ENCODE measurements around the gene PREX1.

Gene PREX1

DNA sequence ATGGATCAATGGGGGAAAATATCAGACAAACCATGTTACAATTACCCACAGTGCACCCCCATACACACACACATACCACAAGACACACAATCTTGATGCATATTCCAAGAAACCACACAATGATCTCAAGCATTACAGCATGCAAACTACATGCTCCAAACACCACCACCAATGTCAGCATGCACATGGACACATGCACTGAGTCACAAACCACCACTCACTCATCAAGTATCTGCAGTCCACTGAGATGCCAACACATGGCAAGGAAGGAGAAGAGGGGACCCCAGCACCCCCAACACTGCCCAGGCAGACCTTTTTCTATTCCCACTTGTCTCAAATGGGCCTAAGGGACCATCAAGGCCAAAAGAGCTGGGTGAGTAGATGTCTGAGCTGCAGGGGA is 91.6 kb downstream of the PREX1 start:
- no peak overlapping the region for H3K4me3 ChIP-seq (ENCODE audit: insufficient read depth in 1 of 2, low read depth in 1 of 2, low read length in 2 of 2)
- H3K4me2 ChIP-seq (ENCODE audit: low read length, poor library complexity, severe bottlenecking), result no peak overlapping the region
- no peak overlapping the region for H2AK5ac ChIP-seq (ENCODE audit: low read length, severe bottlenecking)
- H2BK12ac ChIP-seq (ENCODE audit: low read length in 2 of 2), result no peak overlapping the region
- DNase-seq, result no peak
- no peak overlapping the region for H2BK120ac ChIP-seq (ENCODE audit: low read depth, low read length)
- H3K36me3 ChIP-seq (ENCODE audit: control insufficient read depth in 1 of 2, insufficient read depth in 2 of 2, low read depth in 1 of 2, low read length in 2 of 2), result peaks cover 0 to 6% of the 10 kb centered on the region in 2 experiments
- no peak overlapping the region for H2BK15ac ChIP-seq (ENCODE audit: low read depth, poor library complexity, severe bottlenecking)
- H3K9me3 ChIP-seq (ENCODE audit: control insufficient read depth, low read length), result no peaks in the 10 kb centered on the region
- H3K4me1 ChIP-seq (ENCODE audit: control insufficient read depth, insufficient read depth, low read depth, low read length), result peaks cover 11% of the 10 kb centered on the region
- no peak overlapping the region for H4K91ac ChIP-seq (ENCODE audit: low read length)
- H3K18ac ChIP-seq (ENCODE audit: low read depth in 1 of 2, low read length in 2 of 2), result no peak overlapping the region
- no peak overlapping the region for H2BK5ac ChIP-seq (ENCODE audit: low read depth, low read length, poor library complexity, severe bottlenecking)
- no peak overlapping the region for H3K9ac ChIP-seq (ENCODE audit: low read length)
- H3K23ac ChIP-seq (ENCODE audit: low read length in 2 of 2), result no peak overlapping the region
- no peak overlapping the region for H4K8ac ChIP-seq (ENCODE audit: low read length)
- peaks cover 10% of the 10 kb centered on the region for H3K79me1 ChIP-seq (replicated peaks; ENCODE audit: low read length, poor library complexity, severe bottlenecking)
- no peak overlapping the region for H2AFZ ChIP-seq (ENCODE audit: low read depth, low read length)
- no peak overlapping the region for H3K14ac ChIP-seq (ENCODE audit: low read length in 2 of 2)
- peaks cover 0 to 24% of the 10 kb centered on the region in 2 experiments for H3K27me3 ChIP-seq (ENCODE audit: control insufficient read depth in 1 of 2, insufficient read depth in 1 of 2, low read length in 2 of 2)
- H3K4ac ChIP-seq (ENCODE audit: low read depth in 1 of 2, low read length in 2 of 2), result no peak overlapping the region
- no peak overlapping the region for H3K27ac ChIP-seq (ENCODE audit: low read length, poor library complexity, severe bottlenecking)

DNA sequence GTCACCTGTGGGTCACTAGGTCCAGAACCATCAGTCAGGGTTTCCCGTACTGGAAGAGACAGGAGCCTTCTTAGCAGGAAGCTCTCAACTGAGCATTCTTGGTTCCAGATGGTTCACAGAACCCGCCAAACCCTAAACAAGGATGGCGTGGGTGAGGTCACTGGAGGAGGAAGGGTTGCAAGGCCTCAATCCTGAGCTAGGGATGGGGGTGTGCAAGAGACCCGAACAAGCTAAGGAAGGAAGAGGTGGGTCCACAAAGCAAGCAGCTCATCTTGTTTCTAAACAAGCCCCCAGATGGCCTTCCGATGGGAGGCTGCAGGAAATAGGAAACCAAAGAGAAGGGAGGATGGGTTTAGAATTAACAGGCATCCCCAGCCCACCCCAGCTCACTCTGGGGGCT is 92.7 kb downstream of the PREX1 start:
- H2BK12ac ChIP-seq (ENCODE audit: low read length in 2 of 2), result no peak overlapping the region
- no peak overlapping the region for H4K91ac ChIP-seq (ENCODE audit: low read length)
- H3K9me3 ChIP-seq (ENCODE audit: control insufficient read depth, low read length), result no peaks in the 10 kb centered on the region
- H2AK5ac ChIP-seq (ENCODE audit: low read length, severe bottlenecking), result no peak overlapping the region
- no peak overlapping the region for H2BK5ac ChIP-seq (ENCODE audit: low read depth, low read length, poor library complexity, severe bottlenecking)
- peaks cover 0 to 31% of the 10 kb centered on the region in 2 experiments for H3K27me3 ChIP-seq (ENCODE audit: control insufficient read depth in 1 of 2, insufficient read depth in 1 of 2, low read length in 2 of 2)
- H3K18ac ChIP-seq (ENCODE audit: low read depth in 1 of 2, low read length in 2 of 2), result no peak overlapping the region
- no peak overlapping the region for H3K4ac ChIP-seq (ENCODE audit: low read depth in 1 of 2, low read length in 2 of 2)
- H3K4me1 ChIP-seq (ENCODE audit: control insufficient read depth, insufficient read depth, low read depth, low read length), result peaks cover 11% of the 10 kb centered on the region
- no peak overlapping the region for H3K14ac ChIP-seq (ENCODE audit: low read length in 2 of 2)
- no peak overlapping the region for H3K4me2 ChIP-seq (ENCODE audit: low read length, poor library complexity, severe bottlenecking)
- no peak for DNase-seq
- H4K8ac ChIP-seq (ENCODE audit: low read length), result no peak overlapping the region
- WGBS, result 68% methylated on average over 5 of the region's 5 CpGs
- H3K4me3 ChIP-seq (ENCODE audit: insufficient read depth in 1 of 2, low read depth in 1 of 2, low read length in 2 of 2), result no peak overlapping the region
- H3K36me3 ChIP-seq (ENCODE audit: control insufficient read depth in 1 of 2, insufficient read depth in 2 of 2, low read depth in 1 of 2, low read length in 2 of 2), result peaks cover 0 to 6% of the 10 kb centered on the region in 2 experiments
- no peak overlapping the region for H3K9ac ChIP-seq (ENCODE audit: low read length)
- no peak overlapping the region for H2BK15ac ChIP-seq (ENCODE audit: low read depth, poor library complexity, severe bottlenecking)
- H2AFZ ChIP-seq (ENCODE audit: low read depth, low read length), result no peak overlapping the region
- H3K79me1 ChIP-seq (replicated peaks; ENCODE audit: low read length, poor library complexity, severe bottlenecking), result peaks cover 13% of the 10 kb centered on the region
- no peak overlapping the region for H2BK120ac ChIP-seq (ENCODE audit: low read depth, low read length)
- H3K23ac ChIP-seq (ENCODE audit: low read length in 2 of 2), result no peak overlapping the region
- H3K27ac ChIP-seq (ENCODE audit: low read length, poor library complexity, severe bottlenecking), result no peak overlapping the region

DNA sequence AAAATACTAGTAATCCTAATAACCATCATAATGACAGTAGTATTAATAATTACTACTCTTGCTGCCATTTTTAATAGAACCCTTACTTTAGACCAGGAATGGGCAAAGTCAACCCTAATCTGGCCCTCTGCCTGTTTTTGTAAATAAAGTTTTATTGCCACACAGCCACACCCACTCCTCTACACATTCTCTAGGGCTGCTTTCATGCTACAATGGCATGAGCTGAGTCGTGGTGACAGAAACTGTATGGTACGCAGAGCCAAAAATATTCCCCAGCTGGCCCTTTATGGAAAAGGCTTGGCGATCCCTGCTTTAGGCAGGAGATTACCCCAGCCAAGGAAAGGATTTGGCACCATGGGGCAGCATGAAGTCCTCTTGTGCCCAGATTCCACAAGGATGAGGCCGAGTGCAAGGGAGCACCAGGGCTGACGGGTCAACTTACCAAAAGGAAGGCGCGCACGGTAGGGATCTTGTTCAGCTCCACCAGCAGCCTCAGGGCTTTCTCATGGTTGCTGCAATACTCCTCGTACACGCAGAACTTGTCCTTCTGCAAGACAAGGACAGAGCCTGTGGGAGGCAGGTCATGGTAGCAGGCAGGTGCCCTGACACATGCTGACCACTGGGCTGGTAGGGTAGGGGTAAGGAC is 93.6 kb downstream of the PREX1 start:
- no peak overlapping the region for H2BK12ac ChIP-seq (ENCODE audit: low read length in 2 of 2)
- no peak overlapping the region for H3K9ac ChIP-seq (ENCODE audit: low read length)
- H3K36me3 ChIP-seq (ENCODE audit: control insufficient read depth in 1 of 2, insufficient read depth in 2 of 2, low read depth in 1 of 2, low read length in 2 of 2), result peaks cover 0 to 6% of the 10 kb centered on the region in 2 experiments
- 84% methylated on average over 10 of the region's 10 CpGs for WGBS
- H3K14ac ChIP-seq (ENCODE audit: low read length in 2 of 2), result no peak overlapping the region
- H3K27ac ChIP-seq (ENCODE audit: low read length, poor library complexity, severe bottlenecking), result no peak overlapping the region
- H2AFZ ChIP-seq (ENCODE audit: low read depth, low read length), result no peak overlapping the region
- no peak for DNase-seq
- H2BK15ac ChIP-seq (ENCODE audit: low read depth, poor library complexity, severe bottlenecking), result no peak overlapping the region
- no peak overlapping the region for H2AK5ac ChIP-seq (ENCODE audit: low read length, severe bottlenecking)
- H2BK5ac ChIP-seq (ENCODE audit: low read depth, low read length, poor library complexity, severe bottlenecking), result no peak overlapping the region
- peaks cover 11% of the 10 kb centered on the region for H3K79me1 ChIP-seq (replicated peaks; ENCODE audit: low read length, poor library complexity, severe bottlenecking)
- H3K4me3 ChIP-seq (ENCODE audit: insufficient read depth in 1 of 2, low read depth in 1 of 2, low read length in 2 of 2), result no peak overlapping the region
- H3K4me2 ChIP-seq (ENCODE audit: low read length, poor library complexity, severe bottlenecking), result no peak overlapping the region
- H2BK120ac ChIP-seq (ENCODE audit: low read depth, low read length), result no peak overlapping the region
- H3K4me1 ChIP-seq (ENCODE audit: control insufficient read depth, insufficient read depth, low read depth, low read length), result peaks cover 11% of the 10 kb centered on the region
- H3K18ac ChIP-seq (ENCODE audit: low read depth in 1 of 2, low read length in 2 of 2), result no peak overlapping the region
- H4K8ac ChIP-seq (ENCODE audit: low read length), result no peak overlapping the region
- peaks cover 0 to 34% of the 10 kb centered on the region in 2 experiments for H3K27me3 ChIP-seq (ENCODE audit: control insufficient read depth in 1 of 2, insufficient read depth in 1 of 2, low read length in 2 of 2)
- H3K23ac ChIP-seq (ENCODE audit: low read length in 2 of 2), result no peak overlapping the region
- no peak overlapping the region for H4K91ac ChIP-seq (ENCODE audit: low read length)
- H3K9me3 ChIP-seq (ENCODE audit: control insufficient read depth, low read length), result no peaks in the 10 kb centered on the region
- H3K4ac ChIP-seq (ENCODE audit: low read depth in 1 of 2, low read length in 2 of 2), result no peak overlapping the region

DNA sequence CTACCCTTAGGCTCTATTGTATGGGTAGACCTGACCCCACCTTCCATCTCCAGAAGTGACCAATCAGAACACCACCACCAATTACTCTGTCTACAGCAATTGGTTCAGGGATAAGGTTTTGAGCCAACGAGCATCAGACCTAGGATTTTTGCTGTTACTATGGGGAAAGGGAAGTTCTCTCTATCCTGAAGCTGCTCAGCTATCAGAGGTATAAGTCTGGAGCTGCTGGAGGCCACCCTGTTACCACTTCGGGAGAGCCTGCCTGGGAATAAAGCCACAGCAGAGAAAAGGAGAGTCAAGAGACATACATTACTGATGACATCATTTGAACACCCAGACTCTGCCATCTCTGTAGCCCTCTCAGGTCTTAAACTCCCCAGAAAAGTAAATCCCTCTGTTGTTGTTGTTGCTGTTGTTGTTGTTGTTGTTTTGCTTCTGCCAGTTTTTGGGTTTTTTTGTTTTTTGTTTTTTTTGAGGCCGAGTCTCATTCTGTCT is 94.5 kb downstream of the PREX1 start:
- Histone ChIP-seq H3K27me3 (ENCODE audit: control insufficient read depth in 1 of 2, insufficient read depth in 1 of 2, low read length in 2 of 2) (peaks cover 0 to 30% of the 10 kb centered on the region in 2 experiments), H4K8ac (ENCODE audit: low read length) (no peak overlapping the region), H3K9ac (ENCODE audit: low read length) (no peak overlapping the region), H3K79me1 (replicated peaks; ENCODE audit: low read length, poor library complexity, severe bottlenecking) (peaks cover 8% of the 10 kb centered on the region), H3K14ac (ENCODE audit: low read length in 2 of 2) (no peak overlapping the region), H3K27ac (ENCODE audit: low read length, poor library complexity, severe bottlenecking) (no peak overlapping the region), H3K18ac (ENCODE audit: low read depth in 1 of 2, low read length in 2 of 2) (no peak overlapping the region), H3K9me3 (ENCODE audit: control insufficient read depth, low read length) (no peaks in the 10 kb centered on the region), H3K23ac (ENCODE audit: low read length in 2 of 2) (no peak overlapping the region), H2BK15ac (ENCODE audit: low read depth, poor library complexity, severe bottlenecking) (no peak overlapping the region), H3K4me1 (ENCODE audit: control insufficient read depth, insufficient read depth, low read depth, low read length) (peaks cover 10% of the 10 kb centered on the region), H4K91ac (ENCODE audit: low read length) (no peak overlapping the region), H3K4ac (ENCODE audit: low read depth in 1 of 2, low read length in 2 of 2) (no peak overlapping the region), H2AK5ac (ENCODE audit: low read length, severe bottlenecking) (no peak overlapping the region), H2BK120ac (ENCODE audit: low read depth, low read length) (no peak overlapping the region), H2AFZ (ENCODE audit: low read depth, low read length) (no peak overlapping the region), H2BK5ac (ENCODE audit: low read depth, low read length, poor library complexity, severe bottlenecking) (no peak overlapping the region), H3K36me3 (ENCODE audit: control insufficient read depth in 1 of 2, insufficient read depth in 2 of 2, low read depth in 1 of 2, low read length in 2 of 2) (peaks cover 0 to 6% of the 10 kb centered on the region in 2 experiments), H3K4me2 (ENCODE audit: low read length, poor library complexity, severe bottlenecking) (no peak overlapping the region), H3K4me3 (ENCODE audit: insufficient read depth in 1 of 2, low read depth in 1 of 2, low read length in 2 of 2) (no peak overlapping the region), H2BK12ac (ENCODE audit: low read length in 2 of 2) (no peak overlapping the region)
- 63% methylated on average over 2 of the region's 3 CpGs for WGBS
- peak; percentile 9 for DNase-seq
